HG03442 (cell line): ENCODE data around the gene DDIT3.
"Not testable (repeated sequence)": the region's sequence is repeated elsewhere in the genome, so short reads cannot be mapped to it uniquely, and the experiment has no call there.

Experiments used
- ATAC-seq: cut with Tn5 transposase; IDR thresholded peaks from one replicate; pipeline ENCODE4 v1.9.1; 2021; ENCODE audit warnings: mild to moderate bottlenecking, moderate library complexity; ENCODE audit not compliant: unreplicated experiment

The DDIT3 gene

DNA sequence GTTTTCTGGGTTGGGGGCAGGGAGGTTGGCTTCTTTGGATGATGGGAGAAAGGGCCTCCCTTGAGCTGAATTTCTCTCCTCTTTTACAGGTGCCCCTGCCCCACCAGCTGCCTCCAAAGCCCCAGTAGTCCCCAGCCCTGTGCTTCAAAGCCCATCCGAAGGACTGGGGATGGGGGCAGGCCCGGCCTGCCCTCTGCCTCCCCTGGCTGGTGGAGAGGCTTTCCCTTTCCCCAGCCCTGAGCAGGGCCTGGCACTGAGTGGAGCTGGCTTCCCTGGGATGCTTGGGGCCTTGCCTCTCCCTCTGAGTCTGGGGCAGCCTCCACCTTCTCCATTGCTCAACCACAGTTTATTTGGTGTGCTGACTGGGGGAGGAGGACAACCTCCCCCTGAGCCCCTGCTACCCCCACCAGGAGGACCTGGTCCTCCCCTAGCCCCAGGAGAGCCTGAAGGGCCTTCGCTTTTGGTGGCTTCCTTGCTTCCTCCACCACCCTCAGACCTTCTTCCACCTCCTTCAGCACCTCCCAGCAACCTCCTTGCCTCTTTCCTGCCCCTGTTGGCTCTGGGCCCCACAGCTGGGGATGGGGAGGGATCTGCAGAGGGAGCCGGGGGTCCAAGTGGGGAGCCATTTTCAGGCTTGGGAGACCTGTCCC, 6.3 kb upstream of the DDIT3 start:
- ATAC-seq = no peak

DNA sequence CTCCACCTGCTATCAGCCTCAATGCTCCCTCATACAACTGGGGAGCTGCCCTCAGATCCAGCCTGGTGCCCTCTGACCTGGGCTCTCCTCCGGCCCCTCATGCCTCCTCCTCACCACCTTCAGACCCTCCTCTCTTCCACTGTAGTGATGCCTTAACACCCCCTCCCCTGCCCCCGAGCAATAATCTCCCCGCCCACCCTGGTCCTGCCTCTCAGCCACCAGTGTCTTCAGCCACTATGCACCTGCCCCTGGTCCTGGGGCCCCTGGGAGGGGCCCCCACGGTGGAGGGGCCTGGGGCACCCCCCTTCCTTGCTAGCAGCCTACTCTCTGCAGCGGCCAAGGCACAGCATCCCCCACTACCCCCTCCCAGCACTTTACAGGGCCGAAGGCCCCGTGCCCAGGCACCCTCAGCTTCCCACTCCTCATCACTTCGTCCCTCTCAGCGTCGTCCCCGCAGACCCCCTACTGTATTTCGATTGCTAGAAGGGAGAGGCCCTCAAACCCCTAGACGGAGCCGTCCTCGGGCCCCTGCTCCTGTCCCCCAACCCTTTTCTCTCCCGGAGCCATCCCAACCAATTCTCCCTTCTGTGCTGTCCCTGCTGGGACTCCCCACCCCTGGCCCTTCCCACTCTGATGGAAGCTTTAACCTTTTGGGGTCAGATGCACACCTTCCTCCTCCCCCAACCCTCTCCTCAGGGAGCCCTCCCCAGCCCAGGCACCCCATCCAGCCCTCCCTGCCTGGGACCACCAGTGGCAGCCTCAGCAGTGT, 5.5 kb upstream of the DDIT3 start:
- no peak for ATAC-seq

DNA sequence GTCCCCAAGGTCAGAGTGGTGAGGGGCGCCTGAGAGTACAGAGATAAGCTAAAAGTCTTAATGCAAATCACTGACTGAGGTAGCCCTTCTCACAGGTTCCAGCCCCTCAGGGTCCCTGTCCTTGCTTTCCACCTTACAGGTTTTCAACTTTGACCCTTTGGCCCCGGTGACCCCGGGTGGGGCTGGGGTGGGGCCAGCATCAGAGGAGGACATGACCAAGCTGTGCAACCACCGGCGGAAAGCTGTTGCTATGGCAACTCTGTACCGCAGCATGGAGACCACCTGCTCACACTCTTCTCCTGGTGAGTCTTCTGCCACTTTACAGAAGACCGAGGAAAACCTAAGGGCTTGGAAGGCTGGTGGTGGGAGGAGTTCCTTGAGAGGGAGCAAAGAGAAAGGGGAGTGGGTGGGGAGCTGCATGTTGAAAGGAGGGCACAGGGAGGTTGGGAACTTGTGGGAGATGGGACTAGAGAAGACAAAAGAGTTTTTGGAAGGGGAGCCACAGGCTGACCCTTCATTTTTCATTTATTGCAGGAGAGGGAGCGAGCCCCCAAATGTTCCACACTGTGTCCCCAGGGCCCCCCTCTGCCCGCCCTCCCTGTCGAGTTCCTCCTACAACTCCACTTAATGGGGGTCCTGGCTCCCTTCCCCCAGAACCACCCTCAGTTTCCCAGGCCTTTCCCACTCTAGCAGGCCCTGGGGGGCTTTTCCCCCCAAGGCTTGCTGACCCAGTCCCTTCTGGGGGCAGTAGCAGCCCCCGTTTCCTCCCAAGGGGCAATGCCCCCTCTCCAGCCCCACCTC, 4.7 kb upstream of the DDIT3 start:
- no peak for ATAC-seq

DNA sequence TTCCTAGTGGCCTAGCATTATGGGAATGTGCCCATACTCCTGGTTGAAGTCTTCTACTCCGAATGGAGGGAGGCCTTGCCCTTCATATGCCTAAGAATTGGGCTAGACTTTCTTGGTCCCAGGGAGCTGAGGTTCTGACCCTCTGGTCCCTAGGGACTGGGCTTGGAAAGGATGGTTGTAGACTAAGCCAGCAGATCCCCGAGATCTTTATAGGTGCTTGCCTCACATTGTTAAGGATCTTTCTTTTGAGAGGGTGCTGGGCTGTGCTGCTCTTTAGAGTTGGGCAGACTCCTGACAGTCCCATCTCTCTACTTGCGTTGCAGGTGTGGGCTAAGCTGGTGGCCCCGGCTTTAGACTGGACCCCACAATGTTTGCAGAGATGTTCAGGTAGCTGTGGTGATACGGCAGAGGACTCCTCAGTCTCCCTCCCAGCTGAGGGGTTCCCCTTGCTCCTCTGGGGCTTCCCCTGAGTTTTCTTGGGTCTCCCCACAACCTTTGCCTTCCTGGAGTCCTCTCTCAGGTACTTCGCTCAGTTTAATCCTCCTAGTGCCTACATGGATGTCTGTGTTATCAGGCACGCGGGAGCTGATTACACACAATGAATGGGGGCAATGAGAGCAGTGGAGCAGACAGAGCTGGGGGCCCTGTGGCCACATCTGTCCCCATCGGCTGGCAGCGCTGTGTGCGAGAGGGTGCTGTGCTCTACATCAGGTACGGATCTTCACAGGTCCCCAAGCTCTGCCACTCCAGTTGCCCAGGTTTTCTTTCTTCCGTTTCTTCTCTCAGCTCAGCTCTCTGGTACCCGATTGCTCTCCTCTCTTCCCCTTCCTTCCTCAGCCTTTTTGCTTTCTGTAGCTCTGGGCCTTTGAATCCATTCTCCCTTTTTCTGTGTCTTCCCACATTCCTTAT, 3.6 kb upstream of the DDIT3 start:
- no peak for ATAC-seq

DNA sequence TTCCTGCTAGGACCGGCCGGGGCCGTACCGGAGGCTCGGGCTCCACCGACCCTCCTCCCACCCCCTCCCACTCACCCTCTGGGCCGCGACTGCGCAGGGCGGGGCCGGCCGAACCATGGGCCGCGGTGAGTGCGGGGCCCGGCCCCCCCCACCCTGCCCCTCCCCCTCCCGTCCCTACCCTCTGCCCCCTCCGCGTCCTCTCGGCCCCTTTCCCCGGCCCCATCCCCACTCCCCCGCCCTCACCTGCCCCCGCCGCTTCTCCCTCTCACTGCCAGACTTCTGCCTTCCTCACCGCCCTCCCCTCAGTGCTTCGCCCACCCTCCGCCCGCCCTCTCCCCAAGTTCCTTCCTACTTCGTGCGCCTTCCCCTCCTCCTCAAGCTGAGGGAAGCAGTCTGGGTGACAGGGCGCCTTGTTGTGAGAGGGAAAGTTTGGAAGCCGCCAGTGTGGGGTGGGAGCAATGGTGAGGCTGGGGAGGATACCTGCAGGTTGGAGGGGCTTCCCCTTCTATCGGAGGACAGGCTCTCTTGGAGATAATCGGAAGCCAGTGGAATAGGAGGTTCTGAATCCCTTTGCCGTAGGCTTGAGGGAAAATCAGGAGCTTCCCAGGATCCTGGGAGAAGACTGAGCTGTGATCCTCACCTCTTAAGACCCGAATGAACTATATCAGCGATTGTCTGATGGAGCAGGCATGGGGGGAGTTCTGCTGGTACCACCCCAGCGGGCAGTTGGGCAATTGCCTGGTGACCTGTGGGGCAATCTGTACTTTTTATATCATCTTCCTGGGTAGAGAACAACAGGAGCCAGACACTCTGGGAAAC, 2.8 kb upstream of the DDIT3 start:
- no peak for ATAC-seq

DNA sequence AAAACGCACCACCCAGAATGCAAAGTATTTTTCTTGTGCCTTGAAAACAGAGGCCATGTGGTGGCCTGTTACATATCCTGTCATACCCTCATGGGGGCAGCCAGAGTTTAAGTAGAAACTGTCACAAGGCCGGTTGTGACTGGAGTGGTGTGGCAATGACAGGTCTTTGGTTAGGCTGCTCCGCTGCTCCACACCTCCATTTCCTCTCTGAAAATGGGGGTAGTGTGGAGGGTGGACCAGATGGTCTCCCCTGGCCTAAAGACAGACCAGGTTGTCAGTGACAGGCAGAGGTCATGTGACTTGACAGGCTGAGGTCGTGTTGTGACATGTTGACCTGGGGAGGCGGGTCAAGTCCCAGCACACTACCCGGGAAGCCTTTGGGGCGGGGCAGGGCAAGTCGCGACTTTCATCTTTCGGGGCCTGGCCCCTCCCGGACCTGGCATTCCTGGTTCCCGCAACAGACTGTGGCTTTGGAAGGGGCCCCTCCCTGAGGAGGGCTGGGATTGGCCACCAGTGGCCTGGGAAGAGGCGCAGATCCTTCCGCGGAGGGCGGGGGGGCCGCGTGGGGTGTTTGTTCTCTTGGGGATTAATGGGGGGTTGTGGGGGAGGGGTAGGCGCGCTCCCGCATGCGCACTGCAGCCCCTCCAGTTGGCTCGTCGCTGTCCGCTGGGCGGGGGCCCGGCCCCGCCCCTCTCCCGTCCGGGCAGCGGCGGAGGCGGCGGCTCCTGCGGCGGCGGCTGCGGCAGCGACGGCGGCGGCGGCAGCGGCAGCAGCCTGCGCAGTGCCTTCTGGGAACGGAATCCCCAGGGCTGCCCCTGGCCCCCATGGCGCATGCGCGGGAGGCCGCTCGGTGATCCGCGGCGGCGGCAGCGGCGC, 1.9 kb upstream of the DDIT3 start, which contains the start of gene MBD6:
Gene MBD6 (plus strand): TSS at position 814 of the 876 bp plus-strand sequence. CDS start 1,480 bp downstream, outside the sequence.
- ATAC-seq = peak; percentile 36

DNA sequence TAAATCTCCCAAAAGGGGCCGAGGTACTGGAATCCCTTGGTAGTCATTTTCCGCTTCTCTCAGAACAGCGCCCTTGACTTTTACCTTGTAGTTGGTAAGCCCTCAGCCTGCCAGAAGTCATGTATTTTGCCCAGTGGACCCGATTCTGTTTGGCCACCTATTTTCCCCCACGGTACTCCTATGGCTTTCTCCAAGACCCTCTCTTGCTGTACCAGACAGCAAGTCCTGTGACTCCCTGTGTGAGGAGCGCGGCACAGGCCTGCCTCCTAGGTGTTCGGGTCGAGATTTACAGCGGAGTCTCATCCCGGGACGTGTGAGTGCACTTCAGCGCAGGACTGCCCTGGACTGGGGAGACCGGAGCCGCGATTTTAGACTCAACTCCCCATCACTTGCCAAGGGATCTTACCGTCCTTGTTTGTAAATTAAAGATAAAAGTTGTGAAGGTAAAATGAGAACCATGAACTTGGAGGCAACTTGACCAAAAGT, 1.3 kb upstream of the DDIT3 start:
- no peak for ATAC-seq

DNA sequence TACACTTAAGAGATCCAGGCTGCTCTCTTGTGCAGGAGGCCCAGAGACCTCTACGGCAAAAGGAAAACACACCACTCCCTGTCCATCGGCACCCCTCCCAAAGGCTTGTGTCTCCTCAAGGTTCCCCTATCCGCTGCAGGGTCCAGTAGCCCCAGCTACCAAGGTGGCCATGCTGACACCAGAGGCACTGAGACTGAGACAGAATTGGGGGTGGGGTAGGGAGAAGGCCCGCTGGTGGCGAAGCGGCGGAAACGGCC, 590 bp downstream of the DDIT3 start:
- ATAC-seq = no peak

DNA sequence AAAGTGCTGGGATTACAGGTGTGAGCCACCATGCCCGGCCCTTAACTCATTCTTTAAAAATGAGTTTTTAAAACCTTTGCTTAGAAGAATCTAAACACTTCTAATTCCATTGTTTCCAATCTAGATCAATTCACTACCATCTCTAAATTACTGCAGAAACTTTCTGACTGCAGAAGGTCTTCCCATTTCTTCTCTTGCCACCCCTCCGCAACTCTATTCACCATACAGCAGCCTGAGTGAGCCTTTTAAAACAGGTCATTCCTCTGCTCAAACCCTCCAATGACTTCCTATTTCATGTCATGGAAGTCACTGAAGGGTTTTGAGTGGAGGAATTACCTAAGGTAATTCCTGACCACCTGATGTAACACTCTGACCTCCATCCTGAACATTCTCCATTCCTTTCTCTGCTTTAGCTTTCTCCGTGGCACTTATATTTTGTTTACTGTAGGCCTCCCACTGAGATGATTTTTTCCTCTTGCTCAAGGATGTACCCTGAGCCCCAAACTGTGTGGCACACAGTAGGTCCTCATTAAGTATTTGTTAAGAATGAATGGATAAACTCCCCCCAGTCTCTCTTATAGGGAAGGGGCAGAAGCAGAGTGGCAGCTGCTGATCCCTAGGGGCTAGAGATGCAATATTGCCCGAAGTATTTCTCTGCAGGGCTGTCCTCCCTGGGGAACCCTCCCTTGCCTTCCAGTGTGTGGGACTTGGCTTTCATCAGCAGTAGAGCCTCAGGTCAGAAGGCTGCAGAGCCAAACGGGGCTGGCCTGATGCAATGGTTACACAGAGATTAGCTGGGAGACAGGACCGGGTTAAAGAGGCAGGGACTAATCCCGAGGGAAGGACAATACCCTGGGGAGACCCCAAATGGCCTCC, 1.2 kb downstream of the DDIT3 start:
- ATAC-seq = no peak

DNA sequence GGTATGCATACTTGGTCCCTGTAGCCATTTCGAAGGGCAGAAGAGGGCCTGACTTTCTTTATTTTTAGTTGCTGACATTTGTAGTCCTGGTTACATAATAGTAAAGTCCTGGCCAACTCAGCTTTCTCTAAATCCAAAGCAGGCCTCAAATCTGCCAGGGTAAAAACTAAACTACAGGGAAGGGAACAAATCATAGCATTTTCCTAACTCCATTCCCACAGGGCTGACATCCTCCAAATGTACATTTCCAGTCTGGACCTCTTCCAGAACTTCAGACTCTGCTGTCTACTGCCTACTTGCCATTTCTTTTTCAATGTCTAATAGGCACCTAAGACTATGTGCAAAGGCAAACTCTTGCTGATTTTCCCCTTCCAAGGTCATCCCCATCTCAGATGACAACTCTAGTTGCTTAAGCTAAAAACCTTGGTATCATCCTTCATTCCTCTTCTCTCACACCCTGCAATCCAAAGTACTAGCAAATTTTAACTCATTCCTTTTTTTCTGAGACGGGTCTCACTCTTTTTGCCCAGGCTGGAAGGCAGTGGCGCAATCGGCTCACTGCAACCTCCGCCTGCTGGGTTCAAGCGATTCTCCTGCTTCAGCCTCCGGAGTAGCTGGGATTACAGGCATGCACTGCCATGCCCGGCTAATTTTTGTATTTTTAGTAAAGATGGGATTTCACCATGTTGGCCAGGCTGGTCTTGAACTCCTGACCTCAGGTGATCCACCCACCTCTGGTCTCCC, 2.0 kb downstream of the DDIT3 start:
- no peak for ATAC-seq

DNA sequence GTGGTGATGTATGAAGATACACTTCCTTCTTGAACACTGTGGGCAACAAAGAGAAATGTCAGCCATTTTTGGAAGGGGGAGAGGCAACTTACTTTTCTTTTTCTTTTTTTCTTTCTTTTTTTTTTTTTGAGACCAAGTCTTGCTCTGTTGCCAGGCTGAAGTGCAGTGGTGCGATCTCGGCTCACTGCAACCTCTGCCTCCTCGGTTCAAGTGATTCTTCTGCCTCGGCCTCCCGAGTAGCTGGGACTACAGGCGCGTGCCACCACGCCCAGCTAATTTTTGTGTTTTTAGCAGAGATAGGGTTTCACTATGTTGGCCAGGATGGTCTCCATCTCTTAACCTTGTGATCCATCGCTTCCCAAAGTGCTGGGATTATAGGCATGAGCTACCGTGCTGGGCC, 2.6 kb downstream of the DDIT3 start:
- ATAC-seq = not testable (repeated sequence)

DNA sequence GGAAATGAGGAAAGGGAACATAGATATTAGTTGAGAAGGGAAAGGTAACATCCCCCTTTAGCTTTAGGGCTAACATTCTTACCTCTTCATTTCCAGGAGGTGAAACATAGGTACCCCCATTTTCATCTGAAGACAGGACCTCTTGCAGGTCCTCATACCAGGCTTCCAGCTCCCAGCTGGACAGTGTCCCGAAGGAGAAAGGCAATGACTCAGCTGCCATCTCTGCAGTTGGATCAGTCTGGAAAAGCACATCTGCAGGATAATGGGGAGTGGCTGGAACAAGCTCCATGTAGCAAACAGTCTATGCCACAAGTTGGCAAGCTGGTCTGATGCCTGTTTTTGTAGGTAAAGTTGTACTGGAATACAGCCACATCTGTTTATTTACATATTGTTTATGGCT, 3.1 kb downstream of the DDIT3 start:
- no peak for ATAC-seq

DNA sequence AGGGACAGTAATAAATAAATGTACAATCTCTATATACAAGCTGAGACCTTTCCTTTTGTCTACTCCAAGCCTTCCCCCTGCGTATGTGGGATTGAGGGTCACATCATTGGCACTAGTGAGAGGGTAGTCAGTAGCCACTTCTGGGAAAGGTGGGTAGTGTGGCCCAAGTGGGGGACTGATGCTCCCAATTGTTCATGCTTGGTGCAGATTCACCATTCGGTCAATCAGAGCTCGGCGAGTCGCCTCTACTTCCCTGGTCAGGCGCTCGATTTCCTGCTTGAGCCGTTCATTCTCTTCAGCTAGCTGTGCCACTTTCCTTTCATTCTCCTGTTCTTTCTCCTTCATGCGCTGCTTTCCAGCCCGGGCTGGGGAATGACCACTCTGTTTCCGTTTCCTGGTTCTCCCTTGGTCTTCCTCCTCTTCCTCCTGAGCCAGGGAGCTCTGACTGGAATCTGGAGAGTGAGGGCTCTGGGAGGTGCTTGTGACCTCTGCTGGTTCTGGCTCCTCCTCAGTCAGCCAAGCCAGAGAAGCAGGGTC, 3.6 kb downstream of the DDIT3 start:
- ATAC-seq = no peak

DNA sequence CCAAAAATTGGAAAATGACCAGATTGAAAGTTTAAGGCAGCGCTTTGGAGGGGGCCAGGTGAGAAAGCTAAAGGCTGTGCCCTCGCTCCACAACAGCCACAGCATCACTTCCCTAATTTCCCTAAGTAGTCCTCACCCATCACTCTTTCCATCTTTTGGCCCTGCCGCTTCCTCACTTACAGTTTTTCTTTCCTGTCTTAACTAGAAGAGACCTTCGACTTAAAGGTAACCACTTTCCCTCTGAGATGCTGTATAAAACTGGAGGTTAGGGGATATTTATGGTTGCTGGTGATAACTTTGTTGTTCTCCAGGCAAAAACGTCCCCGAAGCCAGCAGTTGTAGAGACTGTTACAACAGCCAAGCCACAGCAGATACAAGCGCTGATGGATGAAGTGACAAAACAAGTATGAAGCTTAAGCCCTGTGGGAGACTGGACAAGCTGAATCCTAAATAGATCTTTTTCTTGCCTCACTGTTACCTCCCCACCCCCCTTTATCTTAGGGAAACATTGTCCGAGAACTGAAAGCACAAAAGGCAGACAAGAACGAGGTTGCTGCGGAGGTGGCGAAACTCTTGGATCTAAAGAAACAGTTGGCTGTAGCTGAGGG, 4.3 kb downstream of the DDIT3 start:
- ATAC-seq = no peak

DNA sequence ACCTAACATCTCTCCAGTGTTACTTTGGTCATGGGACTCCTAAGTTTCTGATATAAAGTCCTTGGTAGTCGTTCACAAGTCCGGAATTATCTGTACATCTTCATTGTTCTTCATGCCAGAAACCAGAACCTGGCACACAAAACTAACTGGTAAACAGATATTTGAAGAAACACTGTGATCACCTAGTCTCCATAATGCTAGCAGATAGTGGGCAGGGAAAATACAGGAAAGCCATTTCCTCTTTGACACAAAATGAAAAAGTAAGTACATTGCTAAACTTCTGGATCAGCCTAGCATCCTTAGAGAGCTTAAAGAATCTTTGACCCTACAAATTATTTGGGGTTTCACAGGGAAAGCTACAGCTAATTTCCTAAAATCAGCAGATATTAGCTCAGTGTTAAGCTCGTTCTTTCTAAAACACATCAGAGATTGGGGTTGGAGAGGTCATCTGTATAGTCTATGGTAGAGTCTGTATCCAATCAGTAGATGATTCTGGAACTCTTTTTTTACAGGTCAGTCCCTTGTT, 4.8 kb downstream of the DDIT3 start:
- no peak for ATAC-seq

DNA sequence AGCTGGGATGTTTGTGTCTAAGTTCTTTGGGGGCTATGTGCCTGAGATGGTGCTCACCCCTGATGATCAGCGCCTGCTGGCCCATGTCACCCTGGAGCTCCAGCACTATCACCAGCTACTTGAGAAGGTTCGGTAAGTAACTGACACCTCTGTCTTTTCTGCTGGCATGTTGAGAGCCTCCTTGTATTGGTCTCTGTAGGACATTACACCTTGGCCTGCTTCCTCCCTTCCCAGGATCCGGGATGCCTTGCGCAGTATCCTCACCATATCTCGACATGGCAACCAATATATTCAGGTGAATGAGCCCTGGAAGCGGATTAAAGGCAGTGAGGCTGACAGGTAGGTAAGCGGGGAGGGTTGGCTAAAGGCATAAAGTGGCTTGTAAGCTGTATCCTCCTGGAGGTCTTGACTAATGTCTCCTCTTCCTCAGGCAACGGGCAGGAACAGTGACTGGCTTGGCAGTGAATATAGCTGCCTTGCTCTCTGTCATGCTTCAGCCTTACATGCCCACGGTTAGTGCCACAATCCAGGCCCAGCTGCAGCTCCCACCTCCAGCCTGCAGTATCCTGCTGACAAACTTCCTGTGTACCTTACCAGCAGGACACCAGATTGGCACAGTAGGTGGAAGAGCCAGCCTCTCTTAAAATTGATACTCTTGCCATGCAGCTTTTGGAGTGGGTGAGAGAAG, 5.5 kb downstream of the DDIT3 start:
- no peak for ATAC-seq
